NCI-H82 (cell line): ENCODE results near the gene DOCK3.
"Not testable (repeated sequence)": the region's sequence is repeated elsewhere in the genome, so short reads cannot be mapped to it uniquely, and the experiment has no call there.

ENCODE experiments used
- DNase-seq: peaks from one replicate; lab custom pipeline; 2025; lab: John Stamatoyannopoulos, UW

The DOCK3 gene

DNA sequence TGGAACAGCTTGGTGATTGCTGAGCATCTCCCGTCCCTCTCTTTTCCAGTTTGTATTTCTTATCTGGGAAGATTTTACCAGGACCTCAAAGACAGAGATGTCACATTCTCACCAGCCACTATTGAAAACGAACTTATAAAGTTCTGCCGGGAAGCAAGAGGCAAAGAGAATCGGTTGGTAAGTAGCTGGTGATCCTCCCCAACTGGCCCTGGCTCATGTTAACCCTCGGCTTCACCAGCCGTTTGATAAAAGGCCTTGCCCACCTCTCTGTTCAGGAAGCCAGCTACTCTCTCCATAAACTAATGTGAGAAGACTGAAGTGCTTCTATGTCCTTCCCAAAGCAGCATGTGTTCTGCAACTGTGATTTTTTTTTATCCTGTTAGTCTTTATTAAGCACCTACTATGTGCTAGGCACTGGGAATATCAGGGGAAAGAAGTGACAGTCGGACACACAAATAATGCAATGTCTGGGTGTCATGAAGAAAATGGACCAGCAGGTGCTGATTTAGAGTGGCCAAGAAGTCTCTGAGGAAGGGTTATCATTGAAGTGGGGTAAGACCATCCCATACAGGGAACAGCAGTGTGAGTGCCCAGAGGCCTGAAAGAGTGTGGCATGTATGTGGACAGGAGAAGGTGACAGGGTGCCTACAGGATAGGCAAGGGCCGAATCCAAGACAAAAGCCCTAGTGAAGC lies 711.6 kb downstream of the DOCK3 start:
- peak; percentile 14 for DNase-seq

DNA sequence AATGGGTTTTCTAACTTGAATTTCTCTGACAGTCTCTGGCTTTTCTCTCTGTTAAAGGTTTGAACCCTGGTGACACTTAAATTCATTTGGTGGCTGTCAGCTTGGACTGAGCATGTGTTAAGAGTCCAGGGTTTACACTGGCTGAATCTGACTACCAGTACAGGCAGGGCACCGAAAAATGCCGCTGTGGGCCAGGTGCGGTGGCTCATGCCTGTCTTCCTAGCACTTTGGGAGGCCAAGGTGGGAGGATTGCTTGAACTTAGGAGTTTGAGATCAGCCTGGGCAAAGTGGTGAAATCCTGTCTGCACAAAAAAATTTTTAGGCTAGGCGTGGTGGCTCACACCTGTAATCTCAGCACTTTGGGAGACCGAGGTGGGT lies 712.1 kb downstream of the DOCK3 start:
- no peak for DNase-seq

DNA sequence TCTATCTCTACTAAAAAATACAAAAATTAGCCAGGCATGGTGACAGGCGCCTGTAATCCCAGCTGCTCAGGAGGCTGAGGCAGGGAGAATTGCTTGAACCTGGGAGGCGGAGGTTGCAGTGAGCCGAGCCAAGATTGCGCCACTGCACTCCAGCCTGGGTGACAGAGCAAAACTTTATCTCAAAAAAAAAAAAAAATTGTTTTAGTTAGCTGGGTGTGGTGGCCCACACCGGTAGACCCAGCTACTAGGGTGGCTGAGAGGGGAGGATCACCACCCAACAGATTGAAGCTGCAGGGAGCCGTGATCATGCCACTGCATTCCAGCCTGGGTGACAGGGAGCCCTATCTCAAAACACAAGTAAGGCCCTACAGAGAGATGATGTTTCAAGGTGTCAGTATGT lies 712.6 kb downstream of the DOCK3 start:
- DNase-seq = not testable (repeated sequence)

DNA sequence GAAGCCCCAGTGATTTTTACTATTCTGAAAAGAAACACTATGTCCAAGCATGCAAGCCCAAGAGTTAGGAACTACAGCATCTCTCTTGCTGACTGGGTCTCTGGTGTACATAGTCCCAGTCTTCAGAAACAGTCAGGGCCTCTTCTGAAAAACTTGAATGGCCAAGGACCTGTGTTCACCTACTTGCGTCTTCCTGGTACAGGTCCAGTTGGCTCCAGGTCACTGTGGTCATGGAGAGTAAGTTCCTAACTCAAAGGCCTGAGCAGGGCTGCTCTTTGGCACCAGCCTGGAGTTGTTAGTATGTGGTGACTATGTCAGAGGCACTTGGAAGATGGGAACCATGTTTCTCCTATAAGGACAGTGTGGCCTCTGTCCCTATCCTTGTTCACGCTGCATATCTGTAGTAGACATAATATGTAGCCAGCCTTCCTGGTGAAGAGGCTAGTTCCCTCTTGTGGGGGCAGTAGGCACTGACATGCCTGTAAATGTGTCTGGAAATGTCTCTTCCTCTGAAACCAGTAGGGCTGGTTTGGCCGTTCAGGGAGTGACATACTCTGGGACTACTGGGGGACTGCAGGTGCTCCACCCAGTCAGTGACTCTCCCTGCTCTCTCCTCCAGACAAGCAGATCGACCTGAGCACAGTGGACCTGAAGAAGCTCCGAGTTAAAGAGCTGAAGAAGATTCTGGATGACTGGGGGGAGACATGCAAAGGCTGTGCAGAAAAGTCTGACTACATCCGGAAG lies 713.7 kb downstream of the DOCK3 start:
- peak; percentile 23 for DNase-seq

DNA sequence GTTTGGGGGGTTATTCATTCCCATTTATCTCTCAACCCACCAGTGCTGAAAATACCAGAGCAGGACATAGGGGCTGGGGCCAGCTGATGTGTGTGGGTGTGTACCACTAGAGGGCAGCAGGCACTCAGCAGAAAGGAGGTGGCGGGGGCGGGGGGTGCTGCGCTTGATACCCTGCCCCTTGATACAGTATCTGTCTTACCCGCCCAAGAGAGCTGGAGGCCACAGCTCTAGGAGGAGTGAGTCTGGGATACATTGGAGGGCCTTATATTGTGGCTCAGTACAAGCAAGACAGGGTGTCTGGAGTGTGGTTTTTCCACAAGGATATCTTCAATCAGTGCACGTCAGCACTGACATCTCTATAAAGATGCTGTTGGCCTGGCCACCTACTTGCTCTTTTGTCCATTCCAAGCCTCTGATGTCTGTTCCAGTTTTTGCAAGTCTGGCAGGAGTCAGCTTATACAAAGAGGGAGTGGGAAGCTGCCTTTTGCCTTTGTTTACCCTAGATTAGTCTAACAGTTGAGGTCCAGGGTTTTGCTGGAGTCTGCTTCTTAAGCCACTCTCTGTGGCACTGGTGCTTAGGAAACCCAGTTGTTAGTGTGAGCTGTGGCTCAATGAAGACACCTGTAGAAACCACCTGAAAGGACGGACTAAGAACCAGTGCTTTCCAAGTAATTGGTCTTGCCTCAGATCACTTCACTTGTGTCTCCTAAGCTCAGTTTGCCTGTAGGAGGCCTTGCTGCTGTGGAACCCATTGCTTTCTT lies 714.9 kb downstream of the DOCK3 start:
- DNase-seq = peak; percentile 77

DNA sequence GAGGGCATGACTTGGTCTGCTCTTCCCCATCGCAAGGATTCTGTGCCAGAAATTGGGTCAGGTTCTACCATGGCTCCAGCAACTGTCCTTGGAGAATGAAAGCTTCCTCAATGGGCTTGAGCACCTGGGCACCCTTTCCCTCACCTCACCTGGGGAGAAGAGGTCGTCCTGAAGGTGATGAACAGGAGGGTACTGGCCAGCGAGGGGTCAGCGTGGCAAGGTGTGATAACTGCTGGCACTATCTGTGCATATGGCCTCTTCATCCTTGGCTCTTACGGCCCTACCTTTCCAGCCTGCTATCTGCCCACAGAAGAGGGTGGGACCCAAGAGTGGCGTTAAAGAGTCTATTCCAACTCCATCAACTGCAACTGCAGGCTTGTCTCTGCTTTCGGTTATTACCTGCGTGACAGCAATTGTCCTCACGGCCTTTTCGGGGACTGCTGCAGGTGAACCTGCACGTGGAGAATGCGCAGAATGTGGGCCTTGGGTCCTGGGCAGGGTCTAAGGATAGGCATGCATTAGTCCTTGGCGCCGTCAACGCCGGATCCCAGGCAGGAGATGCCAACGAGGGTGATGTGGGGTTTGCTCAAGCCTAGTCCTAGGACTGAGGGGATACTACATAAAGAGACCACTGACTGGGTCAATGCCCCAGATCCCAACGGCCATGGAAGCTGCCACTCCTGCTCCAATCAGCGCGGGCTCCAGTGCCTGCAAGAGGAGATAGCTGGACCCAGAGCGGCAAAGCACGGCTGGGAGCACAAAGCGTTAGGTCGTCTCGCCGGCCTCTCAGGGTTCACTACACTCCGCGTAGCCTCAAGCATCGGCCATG lies 715.7 kb downstream of the DOCK3 start:
- DNase-seq = no peak

DNA sequence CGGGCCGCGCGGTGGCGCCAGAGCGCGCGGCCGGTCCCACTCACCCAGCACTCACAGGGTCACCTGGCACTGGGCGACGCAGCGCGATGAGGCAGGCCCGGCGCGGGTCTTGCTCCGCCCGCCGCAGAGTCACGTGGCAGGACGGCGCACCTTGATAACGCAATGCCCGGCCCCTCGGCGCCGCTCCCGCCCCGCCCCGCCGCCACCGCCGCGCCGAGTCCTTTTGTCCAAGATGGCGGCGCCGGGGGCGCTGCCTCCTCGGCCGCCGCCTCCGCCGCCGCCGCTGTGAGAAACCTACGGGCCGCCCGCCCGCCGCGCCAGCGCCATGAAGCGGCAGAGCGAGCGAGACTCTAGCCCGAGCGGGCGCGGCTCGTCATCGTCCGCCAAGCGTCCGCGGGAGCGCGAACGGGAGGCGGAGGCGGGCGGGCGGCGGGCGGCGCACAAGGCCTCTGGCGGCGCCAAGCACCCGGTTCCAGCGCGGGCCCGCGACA lies 716.4 kb downstream of the DOCK3 start, which contains the start of gene RBM15B:
RBM15B (plus strand) TSS at position 211 of the 491 bp plus-strand sequence; CDS start at position 326, 115 bp downstream.
- peak; percentile 96 for DNase-seq

DNA sequence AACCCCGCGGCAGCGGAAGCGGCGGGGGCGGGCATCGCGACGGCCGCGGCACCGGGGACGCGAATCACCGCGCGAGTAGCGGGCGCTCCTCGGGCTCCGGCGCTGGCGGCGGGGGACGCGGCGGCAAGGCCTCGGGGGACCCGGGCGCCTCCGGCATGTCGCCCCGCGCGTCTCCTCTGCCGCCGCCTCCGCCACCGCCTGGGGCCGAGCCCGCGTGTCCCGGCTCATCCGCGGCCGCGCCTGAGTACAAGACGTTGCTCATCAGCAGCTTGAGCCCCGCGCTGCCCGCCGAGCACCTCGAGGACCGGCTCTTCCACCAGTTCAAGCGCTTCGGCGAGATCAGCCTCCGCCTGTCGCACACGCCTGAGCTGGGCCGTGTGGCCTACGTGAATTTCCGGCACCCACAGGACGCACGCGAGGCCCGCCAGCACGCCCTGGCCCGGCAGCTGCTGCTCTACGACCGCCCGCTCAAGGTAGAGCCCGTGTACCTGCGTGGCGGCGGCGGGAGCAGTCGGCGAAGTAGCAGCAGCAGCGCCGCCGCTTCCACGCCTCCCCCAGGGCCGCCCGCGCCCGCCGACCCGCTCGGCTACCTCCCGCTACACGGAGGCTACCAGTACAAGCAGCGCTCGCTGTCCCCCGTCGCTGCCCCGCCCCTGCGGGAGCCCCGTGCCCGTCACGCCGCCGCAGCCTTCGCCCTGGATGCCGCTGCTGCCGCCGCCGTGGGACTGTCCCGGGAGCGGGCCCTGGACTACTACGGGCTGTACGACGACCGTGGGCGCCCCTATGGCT lies 717.0 kb downstream of the DOCK3 start:
- DNase-seq = peak; percentile 38

DNA sequence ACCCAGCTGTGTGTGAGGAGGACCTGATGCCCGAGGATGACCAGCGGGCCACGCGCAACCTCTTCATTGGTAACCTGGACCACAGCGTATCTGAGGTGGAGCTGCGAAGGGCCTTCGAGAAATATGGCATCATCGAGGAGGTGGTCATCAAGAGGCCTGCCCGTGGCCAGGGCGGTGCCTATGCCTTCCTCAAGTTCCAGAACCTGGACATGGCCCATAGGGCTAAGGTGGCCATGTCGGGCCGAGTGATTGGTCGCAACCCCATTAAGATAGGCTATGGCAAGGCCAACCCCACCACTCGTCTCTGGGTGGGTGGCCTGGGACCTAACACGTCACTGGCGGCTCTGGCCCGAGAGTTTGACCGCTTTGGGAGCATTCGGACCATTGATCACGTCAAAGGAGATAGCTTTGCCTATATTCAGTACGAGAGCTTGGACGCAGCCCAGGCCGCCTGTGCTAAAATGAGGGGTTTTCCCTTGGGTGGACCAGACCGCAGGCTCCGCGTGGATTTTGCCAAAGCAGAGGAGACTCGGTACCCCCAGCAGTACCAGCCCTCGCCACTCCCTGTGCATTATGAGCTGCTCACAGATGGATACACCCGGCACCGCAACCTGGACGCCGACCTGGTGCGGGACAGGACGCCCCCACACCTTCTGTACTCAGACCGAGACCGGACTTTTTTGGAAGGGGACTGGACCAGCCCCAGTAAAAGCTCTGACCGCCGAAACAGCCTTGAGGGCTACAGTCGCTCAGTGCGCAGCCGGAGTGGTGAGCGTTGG lies 717.8 kb downstream of the DOCK3 start:
- DNase-seq = no peak

DNA sequence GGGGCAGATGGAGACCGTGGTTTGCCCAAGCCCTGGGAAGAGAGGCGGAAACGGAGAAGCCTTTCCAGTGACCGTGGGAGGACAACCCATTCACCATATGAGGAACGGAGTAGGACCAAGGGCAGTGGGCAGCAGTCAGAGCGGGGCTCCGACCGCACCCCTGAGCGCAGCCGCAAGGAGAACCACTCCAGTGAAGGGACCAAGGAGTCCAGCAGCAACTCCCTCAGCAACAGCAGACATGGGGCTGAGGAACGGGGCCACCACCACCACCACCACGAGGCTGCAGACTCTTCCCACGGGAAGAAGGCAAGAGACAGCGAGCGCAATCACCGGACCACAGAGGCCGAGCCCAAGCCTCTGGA lies 718.4 kb downstream of the DOCK3 start:
- DNase-seq = no peak

DNA sequence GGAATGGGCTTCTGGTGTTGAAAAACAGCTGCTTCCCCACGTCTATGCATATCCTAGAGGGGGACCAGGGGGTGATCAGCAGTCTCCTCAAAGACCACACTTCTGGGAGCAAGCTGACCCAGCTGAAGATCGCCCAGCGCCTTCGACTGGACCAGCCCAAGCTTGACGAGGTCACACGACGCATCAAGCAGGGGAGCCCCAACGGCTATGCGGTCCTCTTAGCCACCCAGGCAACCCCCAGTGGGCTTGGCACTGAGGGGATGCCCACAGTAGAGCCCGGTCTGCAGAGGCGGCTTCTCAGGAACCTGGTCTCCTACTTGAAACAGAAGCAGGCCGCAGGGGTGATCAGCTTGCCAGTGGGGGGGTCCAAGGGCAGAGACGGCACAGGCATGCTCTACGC lies 718.8 kb downstream of the DOCK3 start:
- peak; percentile 5 for DNase-seq

DNA sequence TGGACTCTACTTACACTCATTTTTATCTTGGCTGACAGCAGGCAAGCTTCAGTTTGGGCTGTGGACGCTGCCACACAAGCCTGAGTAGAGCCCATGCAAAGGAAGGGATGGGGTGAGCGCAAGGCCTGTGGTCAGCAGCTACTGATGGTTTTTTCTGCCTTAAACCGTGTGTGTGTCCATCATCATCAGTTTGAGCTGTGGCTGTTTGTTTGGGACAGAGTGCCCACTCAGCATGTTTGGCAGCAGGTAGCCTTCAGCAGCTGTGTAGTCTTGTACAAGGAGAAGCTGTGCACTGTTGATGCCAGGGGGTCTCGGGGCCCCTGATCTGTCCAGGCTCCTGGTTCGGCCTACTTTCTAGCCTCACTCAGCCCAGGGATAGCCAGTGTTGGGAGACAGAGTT lies 719.8 kb downstream of the DOCK3 start:
- no peak for DNase-seq

DNA sequence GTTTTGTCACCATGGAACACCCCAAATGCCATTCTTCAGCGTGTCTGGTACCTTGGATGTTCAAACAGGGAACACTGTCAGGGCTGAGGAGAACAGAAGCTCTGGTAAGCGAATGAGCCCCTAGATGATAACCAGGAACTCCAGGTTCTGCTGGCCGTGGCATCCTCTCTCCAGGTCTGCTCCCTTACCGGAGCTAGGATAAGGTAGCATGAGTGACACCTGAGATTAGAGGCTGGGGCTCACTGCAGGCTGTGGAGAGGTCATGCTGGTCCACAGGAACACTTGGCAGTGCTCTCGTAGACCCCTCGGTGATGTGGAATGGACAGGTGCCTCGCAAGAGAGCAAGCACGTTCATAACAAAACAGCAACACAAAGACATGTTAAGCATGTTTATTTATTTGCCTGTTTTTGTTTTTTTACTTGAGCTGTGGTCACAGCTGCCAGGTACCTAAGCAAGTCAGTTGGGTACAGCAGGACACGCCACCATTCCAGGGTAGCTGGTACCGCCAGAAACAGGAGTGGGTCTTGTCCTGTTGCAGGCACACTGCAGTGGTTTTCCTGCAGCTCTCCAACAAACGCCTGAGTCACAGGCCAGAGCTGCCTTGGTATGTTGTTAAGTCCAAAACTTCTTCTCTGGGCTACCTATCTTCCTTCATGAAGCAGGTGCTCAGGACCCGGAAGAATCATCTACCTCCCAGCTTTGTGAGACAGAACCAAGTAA lies 720.9 kb downstream of the DOCK3 start:
- DNase-seq = no peak

DNA sequence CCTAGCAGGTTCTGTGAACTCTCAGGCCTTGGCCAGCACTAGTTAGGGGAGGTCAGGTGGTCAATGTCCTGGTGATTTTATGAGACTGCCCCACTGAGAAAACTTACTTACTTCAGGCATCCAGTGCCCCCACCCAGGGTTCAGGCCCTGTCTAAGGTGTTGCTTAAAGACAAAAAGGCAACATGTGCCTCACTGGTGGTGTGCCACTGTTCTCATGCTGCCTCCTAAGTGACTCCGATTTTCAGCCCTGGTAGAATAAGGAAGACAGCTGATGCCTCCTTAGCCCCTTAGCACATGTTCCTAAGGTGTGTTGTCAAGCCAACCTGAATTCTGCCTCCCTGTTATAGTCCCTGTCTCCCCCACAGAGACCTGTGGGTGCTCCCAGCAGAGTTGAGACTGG lies 721.7 kb downstream of the DOCK3 start:
- no peak for DNase-seq

DNA sequence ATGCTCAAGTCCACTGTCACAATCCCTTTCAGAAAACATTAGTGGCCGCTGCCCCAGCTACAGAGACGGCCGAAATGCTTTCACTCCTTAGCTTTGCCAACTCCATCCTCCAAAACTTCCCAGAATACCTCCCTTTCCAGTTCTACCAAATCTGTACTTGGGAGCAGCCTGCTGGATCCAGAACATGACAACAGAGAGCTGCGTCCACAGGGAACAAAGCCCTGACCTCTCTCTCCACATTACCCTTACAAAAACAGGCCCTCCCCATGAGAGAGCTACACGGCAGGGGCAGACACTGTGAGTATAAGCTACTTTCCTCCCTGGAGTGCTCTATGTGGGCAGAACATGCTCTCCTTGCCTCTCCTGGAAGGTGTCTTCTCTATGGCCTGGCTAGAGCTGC lies 722.7 kb downstream of the DOCK3 start:
- no peak for DNase-seq

DNA sequence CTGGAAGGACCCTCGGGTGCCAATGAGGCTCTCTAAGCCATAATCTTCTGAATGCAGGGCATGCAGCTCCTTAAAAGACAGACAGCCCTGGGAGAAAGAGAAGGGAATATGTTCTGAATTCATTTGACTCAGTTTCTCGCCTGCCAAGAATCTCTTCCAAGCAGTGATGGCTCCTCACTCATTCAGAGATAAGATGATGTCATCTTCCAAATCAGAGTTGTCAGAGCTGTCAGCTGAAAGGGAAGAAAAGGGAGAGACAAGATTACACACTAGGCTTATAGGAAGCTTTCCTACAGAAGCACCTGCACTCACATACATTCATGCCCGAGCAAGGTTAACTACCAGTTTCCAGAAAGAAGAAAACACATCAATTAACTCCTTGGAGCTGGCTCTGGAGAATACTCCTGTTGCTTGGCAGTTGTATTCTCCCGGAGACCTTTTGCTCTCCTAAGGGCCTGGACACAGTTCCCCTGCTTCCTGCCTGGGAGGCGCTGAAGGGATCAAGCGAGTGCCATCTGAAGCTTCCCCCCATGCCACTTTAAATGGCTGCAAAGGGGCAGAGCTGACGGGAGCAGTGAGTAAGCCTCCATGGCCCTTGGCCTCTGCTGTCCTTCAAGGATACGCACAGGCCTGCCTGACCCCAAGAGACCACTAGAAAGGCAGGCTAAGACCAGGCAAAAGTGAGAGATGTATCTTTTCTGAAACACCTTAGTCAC lies 724.0 kb downstream of the DOCK3 start:
- DNase-seq = no peak

DNA sequence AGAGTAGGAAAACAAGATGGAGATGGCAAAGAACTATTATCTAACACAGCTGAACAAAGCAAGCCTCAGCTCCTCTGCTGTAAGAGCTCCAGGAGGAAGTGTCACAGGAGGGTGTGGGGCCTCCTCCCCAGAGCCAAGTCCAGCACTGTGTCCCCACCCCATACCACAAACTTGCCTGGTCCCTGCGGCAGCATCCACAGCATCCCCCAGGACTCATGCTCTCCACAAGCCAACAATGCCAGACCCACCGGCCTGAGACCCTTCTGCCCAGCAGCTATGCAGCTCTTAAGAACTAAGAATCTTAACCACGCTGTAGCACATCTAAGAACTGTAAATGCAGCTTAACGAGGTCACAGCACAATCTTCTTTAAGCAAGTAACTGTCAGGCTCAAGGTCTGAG lies 725.4 kb downstream of the DOCK3 start:
- DNase-seq = no peak

DNA sequence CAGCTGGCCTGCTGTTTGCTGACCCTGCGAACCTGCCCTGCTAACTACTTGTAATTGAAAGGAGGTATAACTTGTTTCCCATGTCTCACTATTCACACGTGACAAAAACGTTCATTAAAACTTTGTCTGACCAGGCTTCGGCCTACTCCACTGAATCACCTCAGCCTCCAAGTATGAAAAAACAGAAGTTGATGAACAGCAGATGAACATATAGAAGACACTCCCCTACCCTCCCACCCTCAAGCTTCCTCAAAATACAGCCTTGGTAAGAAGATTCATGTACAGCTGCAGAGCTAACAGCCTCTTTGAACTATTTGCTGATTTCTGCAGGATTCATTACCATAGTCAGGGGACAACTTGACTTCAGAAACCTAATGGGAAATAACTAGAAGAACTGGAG lies 727.0 kb downstream of the DOCK3 start:
- no peak for DNase-seq

DNA sequence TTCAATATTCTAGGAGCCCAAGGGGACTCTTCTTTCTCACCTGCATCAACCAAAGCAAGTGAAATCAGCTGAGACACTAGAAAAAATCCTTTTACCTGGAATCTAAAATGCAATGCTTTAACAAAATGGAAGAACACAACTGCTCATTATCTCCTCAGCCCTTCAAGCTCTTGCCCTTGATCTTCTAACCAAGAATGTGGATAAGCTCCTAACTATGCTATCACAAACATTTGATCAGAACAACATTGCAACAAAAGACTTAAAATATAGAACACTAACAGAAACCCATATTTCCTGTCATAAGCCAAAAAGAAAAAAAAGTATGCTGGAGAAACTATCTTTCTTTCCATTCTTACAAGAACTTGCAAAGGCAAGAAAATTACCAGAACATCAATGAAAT lies 728.9 kb downstream of the DOCK3 start:
- no peak for DNase-seq
